GM19351 (cell line): ENCODE results near the gene CXCL8.
"Not testable (repeated sequence)": the region's sequence is repeated elsewhere in the genome, so short reads cannot be mapped to it uniquely, and the experiment has no call there.

Experiments
- ATAC-seq: cut with Tn5 transposase; IDR thresholded peaks from one replicate; pipeline ENCODE4 v1.9.1; 2021; ENCODE audit warnings: mild to moderate bottlenecking, moderate library complexity; ENCODE audit not compliant: unreplicated experiment

Gene CXCL8

DNA sequence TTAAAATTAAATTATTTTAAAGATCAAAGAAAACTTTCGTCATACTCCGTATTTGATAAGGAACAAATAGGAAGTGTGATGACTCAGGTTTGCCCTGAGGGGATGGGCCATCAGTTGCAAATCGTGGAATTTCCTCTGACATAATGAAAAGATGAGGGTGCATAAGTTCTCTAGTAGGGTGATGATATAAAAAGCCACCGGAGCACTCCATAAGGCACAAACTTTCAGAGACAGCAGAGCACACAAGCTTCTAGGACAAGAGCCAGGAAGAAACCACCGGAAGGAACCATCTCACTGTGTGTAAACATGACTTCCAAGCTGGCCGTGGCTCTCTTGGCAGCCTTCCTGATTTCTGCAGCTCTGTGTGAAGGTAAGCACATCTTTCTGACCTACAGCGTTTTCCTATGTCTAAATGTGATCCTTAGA is at the start of gene CXCL8:
TSS of gene CXCL8 (plus strand) at position 217 of the 426 bp plus-strand sequence. CDS start at position 307, 90 bp downstream.
- ATAC-seq: peak; percentile 45

GRCh38 chr4:73691201-73691600 is 49.2 kb upstream of the CXCL8 start:
- not testable (repeated sequence) for ATAC-seq

DNA sequence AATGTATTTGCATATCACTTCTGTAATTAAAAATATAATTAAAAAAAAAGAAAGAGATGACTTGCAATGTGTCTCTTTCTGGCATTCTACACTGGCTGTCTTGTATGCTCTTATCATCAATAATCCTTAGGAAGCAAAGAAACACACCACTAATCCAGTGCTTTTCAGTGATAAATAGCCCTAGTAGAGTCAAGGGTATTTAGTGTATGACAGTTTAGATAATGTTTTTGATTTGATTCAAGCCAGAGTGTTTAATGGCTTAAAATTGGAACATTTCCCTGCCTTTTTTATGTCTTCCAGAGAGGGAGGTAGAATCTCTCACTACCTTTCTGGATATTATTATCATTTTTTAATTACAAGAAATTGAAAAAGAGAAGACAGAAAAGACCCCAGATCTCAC is 48.6 kb upstream of the CXCL8 start:
- no peak for ATAC-seq

- no peak for ATAC-seq
Observed at GRCh38 chr4:73692254-73692653, 48.1 kb upstream of the CXCL8 start.

- ATAC-seq: no peak
Observed at GRCh38 chr4:73692701-73693100, 47.7 kb upstream of the CXCL8 start.

DNA sequence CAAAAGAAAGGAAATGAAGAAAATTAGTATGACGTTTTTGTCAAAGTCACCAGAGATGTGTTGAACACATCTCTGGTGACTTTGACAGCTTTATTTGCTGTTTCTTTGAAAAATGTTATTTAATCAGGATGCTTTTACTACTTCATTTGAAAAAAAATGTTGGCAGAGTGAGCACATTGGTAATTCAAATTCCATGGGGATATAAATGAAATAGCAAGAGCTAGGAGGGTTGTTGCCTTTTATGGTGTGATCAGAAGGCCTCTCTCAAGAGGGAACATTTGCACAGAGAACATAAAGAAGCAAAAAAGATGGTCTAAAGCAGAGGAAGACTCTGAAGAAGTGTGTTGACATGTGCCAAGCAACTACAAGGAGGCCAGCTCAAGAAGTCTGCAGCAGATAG is 46.6 kb upstream of the CXCL8 start:
- no peak for ATAC-seq

GRCh38 chr4:73698217-73698616 is 42.2 kb upstream of the CXCL8 start:
- ATAC-seq: no peak

- ATAC-seq: no peak
Observed at GRCh38 chr4:73701116-73701515, 39.3 kb upstream of the CXCL8 start.

DNA sequence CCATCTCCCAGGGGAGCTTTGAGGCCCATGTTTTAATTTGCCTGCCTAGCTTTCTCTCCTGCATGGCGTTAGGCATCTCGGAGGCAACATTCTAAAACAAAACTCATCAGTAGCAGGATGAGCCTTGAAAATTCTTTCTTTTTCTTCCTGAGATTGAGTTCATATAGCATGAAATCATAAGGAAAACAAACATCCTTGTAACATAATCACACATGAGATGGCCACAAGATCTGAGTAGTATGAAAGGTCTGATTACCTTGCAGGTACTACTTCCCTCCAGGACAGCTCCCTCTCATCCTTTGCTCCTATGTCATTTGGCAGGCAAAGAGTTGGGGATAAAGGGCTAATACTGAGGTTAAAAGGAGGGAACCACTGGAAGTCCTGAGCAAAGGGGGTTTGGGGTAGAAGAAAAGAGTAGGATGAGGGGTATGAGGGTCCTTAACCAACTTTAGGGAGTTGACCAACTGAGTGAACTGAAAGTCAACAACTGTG is 37.5 kb upstream of the CXCL8 start:
- ATAC-seq: no peak

DNA sequence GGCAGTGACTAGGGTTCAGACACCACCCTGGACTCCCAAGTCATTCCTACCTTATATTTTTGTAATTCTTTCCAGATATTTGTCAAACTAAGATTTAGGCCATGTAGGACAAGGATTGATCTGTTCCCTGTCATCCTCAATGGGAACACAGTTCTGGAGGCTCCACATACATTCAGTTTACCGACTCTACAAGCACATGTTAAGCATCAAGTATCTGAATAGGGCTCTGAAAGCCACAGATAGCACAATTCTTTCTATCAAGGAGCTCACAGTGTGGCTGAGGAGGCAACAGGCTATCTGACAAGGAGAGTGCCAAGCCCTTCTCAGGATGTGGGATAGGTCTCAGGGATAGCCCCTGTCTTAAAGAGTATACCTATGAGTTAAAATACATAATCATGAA is 37.0 kb upstream of the CXCL8 start:
- ATAC-seq: no peak

DNA sequence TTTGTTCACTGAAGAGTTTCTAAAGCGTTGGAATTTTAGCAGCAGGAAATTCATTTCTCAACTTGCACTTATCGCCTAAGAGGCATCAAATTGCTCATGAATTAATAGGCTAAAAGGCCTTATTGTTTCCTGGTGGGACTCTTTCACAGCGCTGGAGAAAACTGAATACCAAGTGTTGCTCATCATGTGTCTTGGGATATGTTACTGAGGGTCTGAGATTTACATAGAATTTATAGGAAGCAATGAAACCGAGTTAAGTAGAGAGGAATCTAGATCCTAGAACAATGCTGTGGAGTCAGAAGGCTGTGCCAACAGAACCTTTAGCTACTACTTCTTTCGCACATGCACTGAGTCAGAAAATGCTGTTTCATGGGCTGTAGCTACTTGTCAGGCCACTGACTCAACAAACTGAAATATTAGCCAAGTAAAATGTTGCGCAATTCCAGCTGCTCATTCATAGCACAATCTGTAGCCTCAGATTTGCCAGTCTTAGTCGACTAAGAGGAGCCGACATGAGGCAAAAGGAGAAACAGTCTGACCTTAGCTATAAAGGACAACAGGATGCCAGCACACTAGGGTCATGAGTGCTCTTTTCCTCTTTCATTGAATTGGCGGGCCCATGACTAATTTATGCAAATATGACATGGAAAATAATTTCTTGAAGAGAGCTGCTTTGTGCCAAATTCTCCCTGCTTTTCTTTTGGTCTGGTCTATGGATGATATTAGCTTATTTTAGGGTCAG is 35.9 kb upstream of the CXCL8 start:
- ATAC-seq: no peak

GRCh38 chr4:73705056-73705432 is 35.3 kb upstream of the CXCL8 start:
- no peak for ATAC-seq

GRCh38 chr4:73705721-73706120 is 34.6 kb upstream of the CXCL8 start:
- ATAC-seq: no peak

DNA sequence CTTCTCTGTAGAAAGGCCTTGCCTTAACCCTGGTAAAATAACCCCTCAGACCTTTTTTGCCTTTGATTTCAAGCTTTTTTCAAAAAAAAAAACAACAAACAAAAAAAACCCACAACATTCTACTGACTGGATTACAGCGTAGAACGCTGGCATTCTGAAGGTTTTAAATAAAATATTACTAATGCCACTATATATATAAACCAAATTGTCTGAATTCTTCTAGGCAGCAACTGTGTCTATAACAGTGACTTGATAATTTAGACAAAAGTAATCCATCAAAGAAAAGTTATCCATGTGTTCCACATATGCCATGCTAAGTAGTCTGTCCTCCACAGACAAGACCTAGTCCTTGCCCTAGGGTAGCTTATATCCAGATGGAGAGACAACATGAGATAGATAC is 33.6 kb upstream of the CXCL8 start:
- no peak for ATAC-seq

- ATAC-seq: no peak
Observed at GRCh38 chr4:73707269-73707875, 33.0 kb upstream of the CXCL8 start.

GRCh38 chr4:73707918-73708577 is 32.3 kb upstream of the CXCL8 start:
- no peak for ATAC-seq

- peak; percentile 48 for ATAC-seq
Observed at GRCh38 chr4:73709451-73710033, 30.8 kb upstream of the CXCL8 start.

- ATAC-seq: no peak
Observed at GRCh38 chr4:73710094-73710493, 30.3 kb upstream of the CXCL8 start.

DNA sequence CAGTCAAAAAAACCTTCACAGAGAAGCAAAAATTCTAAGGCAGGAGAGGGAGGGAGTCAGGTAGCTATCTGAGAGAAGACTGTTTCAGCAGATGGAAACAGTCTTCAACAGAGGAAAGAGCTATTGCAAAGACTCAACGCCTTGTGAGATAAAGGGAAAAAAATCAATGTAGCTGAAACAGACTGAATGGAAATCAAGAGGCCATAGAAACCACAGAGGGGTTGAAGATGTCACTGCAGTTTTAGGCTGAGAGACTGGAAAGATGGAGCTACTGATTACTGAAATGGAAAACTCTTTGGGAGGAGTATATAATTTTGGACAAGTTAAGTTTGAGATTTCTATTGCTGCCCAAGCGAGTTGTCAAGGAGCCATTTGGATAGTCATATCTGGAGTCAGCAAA is 28.4 kb upstream of the CXCL8 start:
- no peak for ATAC-seq

DNA sequence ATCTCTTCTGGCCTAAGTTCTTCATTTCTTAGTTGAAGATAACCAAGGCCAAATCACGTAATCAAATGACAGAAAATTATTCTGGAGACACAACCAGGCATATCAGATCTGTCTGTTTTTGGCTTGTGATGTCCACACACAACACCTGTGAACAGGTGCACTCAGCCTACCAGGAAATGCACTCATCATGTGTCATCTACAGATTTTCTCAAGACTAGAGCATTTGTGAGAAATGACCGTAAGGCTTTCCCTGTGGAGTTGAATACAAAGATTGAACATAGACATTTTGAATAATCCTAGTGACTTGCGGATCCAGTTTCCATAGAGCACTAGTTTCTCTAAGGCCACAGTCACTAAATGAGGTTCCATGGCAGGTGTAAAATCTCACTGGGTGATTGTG is 26.7 kb upstream of the CXCL8 start:
- ATAC-seq: no peak

DNA sequence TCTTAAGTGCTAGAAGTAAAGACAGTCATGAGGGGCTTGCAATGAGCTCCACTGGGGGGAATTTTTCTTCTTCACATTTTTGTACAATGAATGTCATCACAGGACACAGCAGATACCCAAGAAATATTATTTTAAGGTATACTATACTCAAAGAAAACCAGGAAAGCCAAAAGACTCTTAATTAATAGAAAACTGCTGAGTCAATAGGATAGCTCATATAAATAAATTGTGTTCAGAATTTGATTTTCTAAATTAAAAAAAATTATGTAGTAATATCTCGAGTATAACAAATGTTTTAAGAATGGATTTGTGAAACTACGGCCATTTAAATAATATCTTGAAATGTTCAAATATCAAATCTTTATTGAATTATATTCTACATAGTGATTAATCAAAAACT is 25.7 kb upstream of the CXCL8 start:
- ATAC-seq: no peak

DNA sequence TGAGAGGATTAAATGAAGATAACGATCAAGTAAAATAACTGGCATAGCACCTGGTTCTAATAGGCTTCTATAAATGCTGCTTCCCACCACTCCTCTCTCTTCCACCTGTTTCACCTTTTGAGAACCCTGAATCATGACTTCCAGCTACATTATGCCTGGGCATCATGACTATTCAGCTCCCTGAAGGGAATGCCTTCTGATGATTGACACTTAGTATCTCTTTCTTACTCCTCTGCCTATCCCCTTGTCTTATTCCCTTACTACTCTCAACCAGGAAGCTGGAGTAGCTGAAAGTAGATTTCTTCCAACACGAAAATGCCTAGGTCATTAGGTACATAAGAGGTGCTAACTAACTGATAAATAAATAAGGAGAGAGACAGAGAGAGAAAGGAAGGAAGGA is 24.7 kb upstream of the CXCL8 start:
- ATAC-seq: no peak
